GM12878 (cell line): ENCODE results near the gene SUPT3H. TPM values are rescaled to one million over a fixed set of nuclear protein-coding genes. Genes with fewer than 3 reads are reported as not detected.

Experiments used
- ATAC-seq: fragments of 200-7000 bp; cut with Tn5 transposase; 3 replicates; pipeline ENCODE4 v1.9.1; 2020; ENCODE audit warnings: mild to moderate bottlenecking, moderate library complexity
- BruUV-seq: library from RNA; stranded (reverse); fragments of 400-500 nt; replicated peaks from 2 replicates; lab custom pipeline; 2021; lab: Mats Ljungman, UMichigan
- CTCF ChIA-PET: fragments of 300-600 bp; sonication (Branson Sonifier 250); formaldehyde crosslinking; extraction: SDS; loops from one replicate; lab custom pipeline; 2021; ENCODE audit warnings: inconsistent platforms; lab: Yijun Ruan, JAX
- POLR2A ChIA-PET: fragments of 350-600 bp; formaldehyde crosslinking; extraction: SDS; loops from one replicate; lab custom pipeline; 2021; ENCODE audit warnings: inconsistent platforms; lab: Charles Lee
- RAD21 ChIA-PET: fragments of 300-600 bp; sonication (Branson Sonifier 250); formaldehyde crosslinking; loops from one replicate; lab custom pipeline; 2023; ENCODE audit warnings: antibody characterized with exemption; ENCODE audit not compliant: unreplicated experiment; lab: Charles Lee
- SMC1A ChIA-PET: fragments of 300-600 bp; sonication (Branson Sonifier 250); formaldehyde crosslinking; loops from one replicate; lab custom pipeline; 2023; ENCODE audit not compliant: unreplicated experiment, uncharacterized antibody; lab: Charles Lee
- DNase-seq: peaks from one replicate; pipeline ENCODE4 v3.0.0-alpha.2; 2011; ENCODE audit warnings: low read depth, low spot score
- FAIRE-seq: peaks from 3 replicates; lab custom pipeline; 2011; peaks lifted over from hg19 to GRCh38; lab: Jason Lieb, UNC
- H2AFZ ChIP-seq: 2 replicates; pipeline ENCODE4 v1.6.0; 2011; ENCODE audit warnings: low read depth, low read length, control low read depth; ENCODE audit not compliant: control insufficient read depth
- H3K27ac ChIP-seq: 2 replicates; pipeline ENCODE4 v1.5.1; 2011; ENCODE audit warnings: control low read depth; ENCODE audit not compliant: control insufficient read depth, insufficient read depth
- H3K27me3 ChIP-seq, 2 experiments: replicated peaks in 1 of 2; 2 replicates each; pipeline versions ENCODE4 v1.6.0 to v1.6.1; 2011; ENCODE audit warnings: low read length in 1 of 2; ENCODE audit not compliant: control insufficient read depth in 2 of 2, insufficient read depth in 2 of 2
- H3K36me3 ChIP-seq, 2 experiments: 2 replicates each; pipeline ENCODE4 v1.5.1; 2011; ENCODE audit warnings: low read length in 1 of 2; ENCODE audit not compliant: control insufficient read depth in 2 of 2, insufficient read depth in 2 of 2
- H3K4me1 ChIP-seq: 2 replicates; pipeline ENCODE4 v1.6.1; 2011; ENCODE audit warnings: mild to moderate bottlenecking, low read length, moderate library complexity, mixed read lengths; ENCODE audit not compliant: control insufficient read depth, insufficient read depth
- H3K4me2 ChIP-seq: 2 replicates; pipeline ENCODE4 v1.6.0; 2011; ENCODE audit warnings: control low read depth; ENCODE audit not compliant: control insufficient read depth, insufficient read depth
- H3K4me3 ChIP-seq: fragments of 200-600 bp; sonication (generic); 2 replicates; pipeline ENCODE4 v1.5.1; 2016
- H3K79me2 ChIP-seq: 2 replicates; pipeline ENCODE4 v1.6.0; 2011; ENCODE audit warnings: low read length; ENCODE audit not compliant: control insufficient read depth, insufficient read depth
- H3K9ac ChIP-seq: 2 replicates; pipeline ENCODE4 v1.8.0; 2011; ENCODE audit warnings: low read length, control low read depth, mixed read lengths; ENCODE audit not compliant: control insufficient read depth, insufficient read depth
- H3K9me3 ChIP-seq: replicated peaks from 3 replicates; pipeline ENCODE4 v1.5.1; 2011; ENCODE audit warnings: mild to moderate bottlenecking, low read length; ENCODE audit not compliant: control insufficient read depth, insufficient read depth
- H4K20me1 ChIP-seq: 2 replicates; pipeline ENCODE4 v1.6.0; 2011; ENCODE audit not compliant: control insufficient read depth, insufficient read depth
- ATF3 ChIP-seq: IDR thresholded peaks from 2 replicates; pipeline ENCODE4 v1.6.1; 2011; ENCODE audit warnings: low read depth, mild to moderate bottlenecking, low read length, moderate library complexity, borderline replicate concordance; ENCODE audit errors: extremely low read depth
- CBFB ChIP-seq: IDR thresholded peaks from 2 replicates; pipeline ENCODE4 v1.6.1; 2016; ENCODE audit warnings: antibody characterized with exemption, low read depth
- JUNB ChIP-seq: IDR thresholded peaks from 2 replicates; pipeline ENCODE4 v1.6.1; 2016; ENCODE audit warnings: antibody characterized with exemption, mild to moderate bottlenecking
- MEF2B ChIP-seq: fragments of 450-650 bp; IDR thresholded peaks from 2 replicates; pipeline ENCODE4 v1.6.1; 2018; ENCODE audit warnings: mild to moderate bottlenecking, moderate library complexity; ENCODE audit not compliant: partially characterized antibody, poor library complexity, severe bottlenecking
- NFYA ChIP-seq: IDR thresholded peaks from 2 replicates; pipeline ENCODE4 v1.6.1; 2011; ENCODE audit warnings: low read depth, mild to moderate bottlenecking, low read length, improper control_type of control experiment, borderline replicate concordance
- PAX5 ChIP-seq: IDR thresholded peaks from 2 replicates; pipeline ENCODE4 v1.6.1; 2011; ENCODE audit warnings: low read depth, low read length, borderline replicate concordance
- STAT3 ChIP-seq: IDR thresholded peaks from 2 replicates; pipeline ENCODE4 v1.6.1; 2011; ENCODE audit warnings: low read depth, low read length, improper control_type of control experiment
- TBL1XR1 ChIP-seq: IDR thresholded peaks from 2 replicates; pipeline ENCODE4 v1.6.1; 2012; ENCODE audit warnings: low read depth, low read length, improper control_type of control experiment
- ZNF207 ChIP-seq: fragments of 450-650 bp; IDR thresholded peaks from 2 replicates; pipeline ENCODE4 v1.6.1; 2014; ENCODE audit warnings: antibody characterized with exemption, mild to moderate bottlenecking, borderline replicate concordance
- WGBS: methylation state at CpG from one replicate; pipeline ENCODE4 v1.1.6; 2016; ENCODE audit warnings: low lambda C conversion rate; ENCODE audit not compliant: insufficient replicate concordance, insufficient coverage; ENCODE audit errors: missing lambda C conversion rate; 5-methylcytosine and 5-hydroxymethylcytosine counted together
- in situ Hi-C: fragments of 300-500 bp; cut with MboI; formaldehyde crosslinking; loops from 9 replicates; pipeline ENCODE4 v1.14.3; 2018; ENCODE audit warnings: mixed read lengths
- intact Hi-C: fragments of 100-400 bp; cut with micrococcal nuclease; formaldehyde crosslinking; loops from one replicate; pipeline ENCODE4 v1.14.2; 2022; ENCODE audit not compliant: unreplicated experiment
- polyA plus RNA-seq, 11 experiments: library from polyadenylated mRNA; depleted of rRNA in 4 of 11; unstranded in 6 of 11; stranded (reverse) in 5 of 11; fragments of >200 nt; fragmentation: Nextera tagmentation in 4 of 11; fragmentation: Illumina TruSeq in 1 of 11; extraction: Ambion mirVana in 4 of 11; extraction: Trizol in 1 of 11; gene quantifications; 1 replicate in 1 of 11; 2 replicates in 10 of 11; pipeline versions ENCODE4 v1.2.1 to v1.2.3, GENCODE V29; 2011 to 2016; ENCODE audit warnings: inconsistent platforms in 2 of 11, missing spikeins in 2 of 11, low read depth in 1 of 11
- total RNA-seq, 4 experiments: library from RNA; depleted of rRNA in 3 of 4; stranded (reverse); fragments of >200 nt in 3 of 4; fragmentation: Illumina TruSeq in 1 of 4; extraction: Trizol in 1 of 4; gene quantifications; 2 replicates each; pipeline versions ENCODE4 v1.2.1 to v1.2.3, GENCODE V29; 2013 to 2021
- TF ChIP-seq, protein P1 (sequence below): fragments of 450-650 bp; formaldehyde crosslinking; IDR thresholded peaks from 2 replicates; pipeline ENCODE4 v1.4.0; 2022; ENCODE audit warnings: mild to moderate bottlenecking, moderate library complexity
- TF ChIP-seq, protein P2 (sequence below): IDR thresholded peaks from 2 replicates; pipeline ENCODE4 v1.6.1; 2012; ENCODE audit warnings: mild to moderate bottlenecking, low read depth, low read length

SUPT3H gene
- total and polyA plus RNA-seq, 10 of the 15 experiments (the other 5 are each of a cell fraction or from before 2014, with no cell fraction given): 0.51 to 3.7 (median 2.0) TPM

- Histone ChIP-seq H3K9me3 (no peaks in the 10 kb centered on the region), H3K27me3 (no peaks in the 10 kb centered on the region), H3K4me3 (no peak overlapping the region), H3K79me2 (no peaks in the 10 kb centered on the region), H3K36me3 (no peaks in the 10 kb centered on the region), H3K4me1 (no peaks in the 10 kb centered on the region), H2AFZ (no peak overlapping the region), H3K9ac (no peak overlapping the region), H3K4me2 (no peak overlapping the region), H3K27ac (no peak overlapping the region), H4K20me1 (no peaks in the 10 kb centered on the region)
- RAD21 ChIA-PET: no interaction called here
- DNase-seq (no peak), FAIRE-seq (no peak), ATAC-seq (no peak)
- CTCF ChIA-PET: no interaction called here
- BruUV-seq: no TSS peak
- TF ChIP-seq ATF3: no peak
- no peak for TF ChIP-seq ZNF207
- no peak for TF ChIP-seq CBFB
- in situ Hi-C loops: no loop called here
- intact Hi-C loops: no loop called here
- 80% methylated on average over 3 of the region's 3 CpGs for WGBS
- SMC1A ChIA-PET: interaction anchor here (1.0 to 1.8 kb wide), 2 partner anchors 15 to 18 kb away, joined by 3 to 5 read pairs; no protein-coding TSS in a partner anchor
- POLR2A ChIA-PET: no interaction called here
These were observed 203.7 kb downstream of the SUPT3H start for GRCh38 chr6:45174045-45174444.

GRCh38 chr6:45171380-45171779, 206.4 kb downstream of the SUPT3H start:
- FAIRE-seq: no peak
- no TSS peak for BruUV-seq
- no peak for TF ChIP-seq PAX5
- TF ChIP-seq, protein P1, sequence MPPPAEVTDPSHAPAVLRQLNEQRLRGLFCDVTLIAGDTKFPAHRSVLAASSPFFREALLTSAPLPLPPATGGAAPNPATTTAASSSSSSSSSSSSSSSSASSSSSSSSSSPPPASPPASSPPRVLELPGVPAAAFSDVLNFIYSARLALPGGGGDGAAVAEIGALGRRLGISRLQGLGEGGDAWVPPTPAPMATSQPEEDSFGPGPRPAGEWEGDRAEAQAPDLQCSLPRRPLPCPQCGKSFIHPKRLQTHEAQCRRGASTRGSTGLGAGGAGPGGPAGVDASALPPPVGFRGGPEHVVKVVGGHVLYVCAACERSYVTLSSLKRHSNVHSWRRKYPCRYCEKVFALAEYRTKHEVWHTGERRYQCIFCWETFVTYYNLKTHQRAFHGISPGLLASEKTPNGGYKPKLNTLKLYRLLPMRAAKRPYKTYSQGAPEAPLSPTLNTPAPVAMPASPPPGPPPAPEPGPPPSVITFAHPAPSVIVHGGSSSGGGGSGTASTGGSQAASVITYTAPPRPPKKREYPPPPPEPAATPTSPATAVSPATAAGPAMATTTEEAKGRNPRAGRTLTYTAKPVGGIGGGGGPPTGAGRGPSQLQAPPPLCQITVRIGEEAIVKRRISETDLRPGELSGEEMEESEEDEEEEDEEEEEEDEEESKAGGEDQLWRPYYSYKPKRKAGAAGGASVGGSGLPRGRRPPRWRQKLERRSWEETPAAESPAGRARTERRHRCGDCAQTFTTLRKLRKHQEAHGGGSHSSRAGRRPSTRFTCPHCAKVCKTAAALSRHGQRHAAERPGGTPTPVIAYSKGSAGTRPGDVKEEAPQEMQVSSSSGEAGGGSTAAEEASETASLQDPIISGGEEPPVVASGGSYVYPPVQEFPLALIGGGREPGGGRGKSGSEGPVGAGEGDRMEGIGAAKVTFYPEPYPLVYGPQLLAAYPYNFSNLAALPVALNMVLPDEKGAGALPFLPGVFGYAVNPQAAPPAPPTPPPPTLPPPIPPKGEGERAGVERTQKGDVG (CRISPR knock-in tag): no peak
- no peak for TF ChIP-seq TBL1XR1
- TF ChIP-seq STAT3: no peak
- TF ChIP-seq MEF2B: peak; percentile 22
- TF ChIP-seq JUNB: peak; percentile 36
- TF ChIP-seq NFYA: no peak
- TF ChIP-seq, protein P2, sequence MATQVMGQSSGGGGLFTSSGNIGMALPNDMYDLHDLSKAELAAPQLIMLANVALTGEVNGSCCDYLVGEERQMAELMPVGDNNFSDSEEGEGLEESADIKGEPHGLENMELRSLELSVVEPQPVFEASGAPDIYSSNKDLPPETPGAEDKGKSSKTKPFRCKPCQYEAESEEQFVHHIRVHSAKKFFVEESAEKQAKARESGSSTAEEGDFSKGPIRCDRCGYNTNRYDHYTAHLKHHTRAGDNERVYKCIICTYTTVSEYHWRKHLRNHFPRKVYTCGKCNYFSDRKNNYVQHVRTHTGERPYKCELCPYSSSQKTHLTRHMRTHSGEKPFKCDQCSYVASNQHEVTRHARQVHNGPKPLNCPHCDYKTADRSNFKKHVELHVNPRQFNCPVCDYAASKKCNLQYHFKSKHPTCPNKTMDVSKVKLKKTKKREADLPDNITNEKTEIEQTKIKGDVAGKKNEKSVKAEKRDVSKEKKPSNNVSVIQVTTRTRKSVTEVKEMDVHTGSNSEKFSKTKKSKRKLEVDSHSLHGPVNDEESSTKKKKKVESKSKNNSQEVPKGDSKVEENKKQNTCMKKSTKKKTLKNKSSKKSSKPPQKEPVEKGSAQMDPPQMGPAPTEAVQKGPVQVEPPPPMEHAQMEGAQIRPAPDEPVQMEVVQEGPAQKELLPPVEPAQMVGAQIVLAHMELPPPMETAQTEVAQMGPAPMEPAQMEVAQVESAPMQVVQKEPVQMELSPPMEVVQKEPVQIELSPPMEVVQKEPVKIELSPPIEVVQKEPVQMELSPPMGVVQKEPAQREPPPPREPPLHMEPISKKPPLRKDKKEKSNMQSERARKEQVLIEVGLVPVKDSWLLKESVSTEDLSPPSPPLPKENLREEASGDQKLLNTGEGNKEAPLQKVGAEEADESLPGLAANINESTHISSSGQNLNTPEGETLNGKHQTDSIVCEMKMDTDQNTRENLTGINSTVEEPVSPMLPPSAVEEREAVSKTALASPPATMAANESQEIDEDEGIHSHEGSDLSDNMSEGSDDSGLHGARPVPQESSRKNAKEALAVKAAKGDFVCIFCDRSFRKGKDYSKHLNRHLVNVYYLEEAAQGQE: no peak

More at GRCh38 chr6:45171380-45171779, 206.4 kb downstream of the SUPT3H start:
- Histone ChIP-seq H3K27me3 (no peaks in the 10 kb centered on the region), H3K4me3 (no peak overlapping the region), H3K9me3 (no peaks in the 10 kb centered on the region), H3K9ac (no peak overlapping the region), H3K4me1 (no peaks in the 10 kb centered on the region), H3K27ac (no peak overlapping the region), H3K36me3 (no peaks in the 10 kb centered on the region), H3K79me2 (no peaks in the 10 kb centered on the region), H2AFZ (no peak overlapping the region), H4K20me1 (no peaks in the 10 kb centered on the region), H3K4me2 (no peak overlapping the region)
- ChIA-PET RAD21 (no interaction called here), CTCF (no interaction called here), SMC1A (no interaction called here), POLR2A (no interaction called here)
- 23% methylated on average over 1 of the region's 1 CpG for WGBS
- ATAC-seq: no peak
- intact Hi-C loops: no loop called here
- no peak for DNase-seq
- in situ Hi-C loops: no loop called here
